ENCODE results near the gene DEFB131B.

The DEFB131B gene

DNA sequence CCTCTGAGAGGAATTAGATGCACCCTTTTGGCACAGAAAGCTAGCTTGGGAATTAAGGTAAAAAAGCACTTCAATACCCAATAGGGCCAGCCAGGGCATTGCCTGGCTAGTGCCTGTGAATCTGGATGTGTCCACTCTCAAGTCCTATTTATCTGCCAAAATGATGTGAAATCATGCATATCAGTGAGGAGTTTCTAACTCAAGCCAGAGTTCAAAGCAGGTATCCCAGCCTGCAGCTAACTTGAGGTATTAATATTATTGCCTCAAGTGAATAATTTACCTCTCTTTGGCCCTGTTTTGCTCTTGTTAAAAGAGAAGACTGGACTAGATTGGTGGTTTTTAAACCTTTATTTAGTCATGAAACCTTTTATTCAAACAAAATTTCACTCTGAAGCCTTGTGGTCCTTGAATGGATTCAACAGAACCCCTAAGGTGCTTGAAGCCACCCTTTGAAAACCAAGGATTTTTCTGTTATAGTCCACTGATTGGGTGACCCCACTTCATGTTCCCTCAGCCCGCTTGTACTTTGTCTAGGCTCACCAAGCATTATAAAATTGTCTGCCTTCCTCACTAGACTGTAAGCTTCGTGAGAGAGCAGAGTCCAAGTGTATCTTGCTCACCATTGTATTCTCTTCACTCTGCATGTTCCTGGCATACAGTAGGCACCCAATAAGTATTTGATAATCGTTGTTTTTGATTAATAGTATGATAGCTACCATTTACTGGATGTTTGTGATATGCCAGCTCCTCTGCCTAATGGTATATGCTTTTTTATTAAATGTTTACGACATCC lies 55.1 kb downstream of the DEFB131B start:
- H3K4me3 ChIP-seq (ENCODE audit: low read length): no peak overlapping the region
- no peak for DNase-seq (ENCODE audit: low read depth)

More for the DNA sequence above, 55.1 kb downstream of the DEFB131B start:
- TF ChIP-seq CTCF (conservative IDR thresholded peaks at IDR 0.05; ENCODE audit: low read length): no peak
